Endothelial cell of hepatic sinusoid (primary cell): ENCODE measurements around the gene KNSTRN.

Experiments used
- in situ Hi-C: cut with HindIII; loops from 2 replicates; pipeline ENCODE4 v1.10.0; 2017; ENCODE audit warnings: low sequenced_read_pairs

KNSTRN gene

GRCh38 chr15:40392986-40393948 lies 10.7 kb downstream of the KNSTRN start:
- in situ Hi-C loops, result no loop called here

GRCh38 chr15:40397688-40398412 lies 15.3 kb downstream of the KNSTRN start:
- in situ Hi-C loops, result loop anchor here (5.0 kb wide), 1 partner anchor 44 kb away; the partner anchor contains the start of gene BAHD1

- in situ Hi-C loops, result loop anchor here (5.0 kb wide), 1 partner anchor 44 kb away; the partner anchor contains the start of gene BAHD1
These were observed 15.9 kb downstream of the KNSTRN start for GRCh38 chr15:40398413-40398873.

- in situ Hi-C loops, result loop anchor here (5.0 kb wide), 1 partner anchor 43 kb away; the partner anchor contains the start of gene BAHD1
These were observed 16.8 kb downstream of the KNSTRN start for GRCh38 chr15:40399370-40399769.

GRCh38 chr15:40405501-40406381 lies 23.2 kb downstream of the KNSTRN start, which contains the start of gene IVD:
TSS of gene IVD (plus strand) at chr15:40405795. CDS start at chr15:40405828, 33 bp downstream.
- in situ Hi-C loops, result loop anchor here (25.0 kb wide), 1 partner anchor 193 kb away; no protein-coding TSS in a partner anchor

- in situ Hi-C loops, result loop anchor here (25.0 kb wide), 1 partner anchor 195 kb away; no protein-coding TSS in a partner anchor
These were observed 24.9 kb downstream of the KNSTRN start for GRCh38 chr15:40407330-40407990.

GRCh38 chr15:40409366-40409765 lies 26.8 kb downstream of the KNSTRN start:
- in situ Hi-C loops, result loop anchor here (25.0 kb wide), 1 partner anchor 197 kb away; no protein-coding TSS in a partner anchor

GRCh38 chr15:40410476-40410875 lies 28.0 kb downstream of the KNSTRN start:
- in situ Hi-C loops, result loop anchor here (25.0 kb wide), 1 partner anchor 198 kb away; no protein-coding TSS in a partner anchor

GRCh38 chr15:40412095-40412759 lies 29.7 kb downstream of the KNSTRN start:
- in situ Hi-C loops, result loop anchor here (25.0 kb wide), 1 partner anchor 200 kb away; no protein-coding TSS in a partner anchor

- in situ Hi-C loops, result loop anchor here (25.0 kb wide), 1 partner anchor 201 kb away; no protein-coding TSS in a partner anchor
These were observed 30.5 kb downstream of the KNSTRN start for GRCh38 chr15:40413036-40413435.

- in situ Hi-C loops, result loop anchor here (25.0 kb wide), 1 partner anchor 203 kb away; no protein-coding TSS in a partner anchor
These were observed 32.3 kb downstream of the KNSTRN start for GRCh38 chr15:40414816-40415215.

- in situ Hi-C loops, result loop anchor here (25.0 kb wide), 1 partner anchor 203 kb away; no protein-coding TSS in a partner anchor
These were observed 32.7 kb downstream of the KNSTRN start for GRCh38 chr15:40415226-40415625.

- in situ Hi-C loops, result loop anchor here (25.0 kb wide), 1 partner anchor 204 kb away; no protein-coding TSS in a partner anchor
These were observed 33.5 kb downstream of the KNSTRN start for GRCh38 chr15:40416056-40416455.

GRCh38 chr15:40418126-40418525 lies 35.6 kb downstream of the KNSTRN start:
- in situ Hi-C loops, result loop anchor here (25.0 kb wide), 1 partner anchor 206 kb away; no protein-coding TSS in a partner anchor

GRCh38 chr15:40420071-40420713 lies 37.7 kb downstream of the KNSTRN start:
- in situ Hi-C loops, result loop anchor here (5.0 to 25.0 kb wide), 4 partner anchors 33 to 208 kb away; partner anchors contain the start of gene DISP2

- in situ Hi-C loops, result loop anchor here (5.0 to 25.0 kb wide), 4 partner anchors 33 to 208 kb away; partner anchors contain the start of gene DISP2
These were observed 38.3 kb downstream of the KNSTRN start for GRCh38 chr15:40420793-40421192.
